NCI-H446 treated with DMSO at 0.1 percent for 48 hours (cell line): Measurements from ENCODE around the gene NOXO1.

Source experiments
- DNase-seq: peaks from one replicate; lab custom pipeline; 2025; lab: John Stamatoyannopoulos, UW

NOXO1 gene

DNA sequence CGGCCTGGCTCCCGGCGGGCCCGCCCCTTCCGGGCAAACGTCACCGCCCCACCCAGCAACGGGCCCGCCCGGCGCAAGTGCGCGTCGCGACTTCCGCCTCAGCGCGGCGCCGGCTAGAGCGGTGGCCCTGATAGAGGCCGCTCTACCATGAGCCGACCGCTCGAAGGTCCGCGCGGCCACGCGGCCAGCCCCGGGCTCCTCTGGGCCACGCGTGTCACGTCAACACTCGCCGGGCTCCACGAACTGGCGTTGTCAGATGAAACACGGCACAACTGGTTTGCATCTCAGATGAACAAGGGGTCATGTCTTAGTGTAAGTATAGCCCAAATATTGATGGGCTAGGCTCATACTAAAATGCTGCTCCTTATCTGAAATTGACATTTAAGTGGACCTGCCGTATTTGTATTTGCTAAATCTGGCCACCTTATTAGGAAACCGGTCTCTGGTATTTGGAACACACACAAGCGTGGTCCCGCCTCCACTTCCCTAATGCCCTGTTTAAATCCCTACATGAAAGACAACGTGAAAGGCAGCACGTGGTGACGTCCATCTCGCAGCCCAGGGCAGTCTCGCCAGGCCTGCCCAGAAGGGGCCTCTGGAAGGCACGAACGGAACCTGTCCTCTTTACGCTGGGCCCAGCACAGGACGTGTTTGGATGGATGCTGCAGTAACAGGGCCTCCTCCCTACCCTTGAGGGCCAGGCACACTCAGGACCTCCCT, 28.7 kb upstream of the NOXO1 start, which contains the start of gene ZNF598:
ZNF598 (minus strand) TSS at position 31 of the 720 bp plus-strand sequence.
- DNase-seq: peak; percentile 56

DNA sequence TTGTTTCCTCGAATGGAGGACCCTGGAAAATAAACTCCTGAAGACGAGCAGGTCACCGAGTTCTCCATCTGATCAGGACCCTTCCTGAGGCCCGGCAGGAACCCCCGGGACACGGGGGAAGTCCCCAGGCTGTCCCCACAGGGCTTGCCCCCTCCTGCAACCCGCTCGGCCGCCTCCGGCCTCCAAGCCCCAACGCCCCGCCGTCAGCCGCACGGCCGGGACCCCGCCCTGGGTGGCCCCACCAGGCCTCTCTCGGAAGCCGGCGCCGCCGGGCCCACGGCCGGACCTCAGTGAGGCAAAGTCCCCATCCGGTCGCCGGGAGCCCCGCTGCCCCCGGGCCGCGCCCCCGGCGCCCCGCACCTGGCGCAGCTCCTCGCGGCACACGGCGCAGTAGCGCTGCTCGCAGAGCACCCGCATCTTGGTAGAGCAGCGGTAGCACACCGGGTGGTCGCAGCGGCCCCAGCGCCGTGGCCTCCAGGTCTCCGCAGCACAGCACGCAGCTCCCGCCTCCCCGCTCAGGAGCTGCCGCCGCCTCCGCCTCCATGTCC, 28.0 kb upstream of the NOXO1 start:
- no peak for DNase-seq

- no peak for DNase-seq
Measured at GRCh38 chr16:2008631-2009163, 27.4 kb upstream of the NOXO1 start.

- DNase-seq: no peak
Measured at GRCh38 chr16:2008009-2008526, 26.8 kb upstream of the NOXO1 start.

- DNase-seq: no peak
Measured at GRCh38 chr16:2007081-2007836, 26.0 kb upstream of the NOXO1 start.

DNA sequence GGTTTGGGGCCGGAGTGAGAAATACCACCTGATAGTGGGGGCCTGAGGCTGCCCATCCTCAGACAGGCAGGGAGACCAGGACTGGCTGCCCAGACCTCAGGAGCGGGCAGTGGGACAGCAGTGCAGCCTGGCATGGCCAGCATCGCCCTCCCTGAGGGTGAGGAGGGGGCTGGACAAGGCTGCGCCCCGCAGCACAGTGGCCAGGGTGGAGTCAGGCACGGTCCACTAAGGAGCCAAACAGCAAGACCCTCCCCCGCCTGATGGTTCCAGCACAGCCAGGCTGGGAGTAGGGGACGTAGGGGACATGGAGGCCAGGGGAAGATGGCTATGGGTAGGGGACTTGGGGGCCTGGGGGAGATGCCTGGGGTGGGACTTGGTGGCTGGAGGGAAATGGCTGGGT, 25.0 kb upstream of the NOXO1 start:
- DNase-seq: no peak

DNA sequence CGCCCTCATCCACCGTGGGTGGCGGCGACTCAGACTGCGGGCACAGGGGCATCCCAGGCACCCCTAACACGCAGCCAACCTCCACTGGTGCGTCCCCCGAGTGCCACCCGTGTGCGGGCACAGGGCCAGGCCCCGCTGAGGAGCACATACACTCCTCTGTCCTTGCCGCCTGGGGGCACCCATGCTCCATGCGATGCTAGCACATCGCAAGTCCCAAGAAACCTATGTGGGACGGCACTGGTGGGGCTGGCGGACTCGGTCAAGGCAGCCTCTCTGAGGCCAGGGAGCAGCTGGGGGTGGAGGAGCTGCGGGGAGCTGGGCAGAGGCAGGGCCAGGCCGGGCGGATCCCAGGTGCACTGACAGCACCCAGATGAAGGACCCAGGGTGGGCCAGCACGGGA, 24.4 kb upstream of the NOXO1 start:
- DNase-seq: no peak

DNA sequence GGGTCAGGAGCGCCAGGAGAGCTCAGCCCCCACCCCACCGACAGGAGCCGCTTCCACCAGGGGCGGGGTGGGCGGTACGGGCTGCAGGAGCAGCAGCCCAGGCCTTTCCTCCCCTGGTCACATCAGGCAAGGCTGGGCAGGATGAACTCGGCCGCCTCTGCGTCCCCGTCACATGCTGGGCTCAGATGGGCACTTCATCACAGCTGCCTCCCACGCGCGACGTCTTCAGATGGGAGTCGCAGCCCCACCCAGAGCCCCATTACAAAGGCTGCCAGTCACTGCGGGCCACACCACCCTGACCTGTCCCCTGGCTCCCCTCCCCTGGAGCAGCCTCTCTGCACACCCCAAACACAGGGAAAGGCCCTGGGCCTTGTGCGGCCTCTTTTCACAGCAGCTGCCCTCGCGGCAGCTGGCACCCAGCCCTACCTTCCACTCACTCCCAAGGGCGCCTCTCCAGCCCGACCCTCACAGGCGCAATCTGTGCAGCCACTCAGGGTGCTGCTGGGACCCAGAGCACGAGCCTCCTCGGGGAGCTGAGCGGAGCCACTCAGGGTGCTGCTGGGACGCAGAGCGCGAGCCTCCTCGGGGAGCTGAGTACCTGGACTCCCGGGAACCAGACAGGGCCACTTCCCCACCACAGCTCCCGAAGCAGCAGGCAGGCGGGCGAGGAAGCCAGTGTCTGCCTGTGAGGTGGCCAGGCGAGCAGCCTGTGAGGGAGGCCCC, 23.7 kb upstream of the NOXO1 start:
- no peak for DNase-seq

DNA sequence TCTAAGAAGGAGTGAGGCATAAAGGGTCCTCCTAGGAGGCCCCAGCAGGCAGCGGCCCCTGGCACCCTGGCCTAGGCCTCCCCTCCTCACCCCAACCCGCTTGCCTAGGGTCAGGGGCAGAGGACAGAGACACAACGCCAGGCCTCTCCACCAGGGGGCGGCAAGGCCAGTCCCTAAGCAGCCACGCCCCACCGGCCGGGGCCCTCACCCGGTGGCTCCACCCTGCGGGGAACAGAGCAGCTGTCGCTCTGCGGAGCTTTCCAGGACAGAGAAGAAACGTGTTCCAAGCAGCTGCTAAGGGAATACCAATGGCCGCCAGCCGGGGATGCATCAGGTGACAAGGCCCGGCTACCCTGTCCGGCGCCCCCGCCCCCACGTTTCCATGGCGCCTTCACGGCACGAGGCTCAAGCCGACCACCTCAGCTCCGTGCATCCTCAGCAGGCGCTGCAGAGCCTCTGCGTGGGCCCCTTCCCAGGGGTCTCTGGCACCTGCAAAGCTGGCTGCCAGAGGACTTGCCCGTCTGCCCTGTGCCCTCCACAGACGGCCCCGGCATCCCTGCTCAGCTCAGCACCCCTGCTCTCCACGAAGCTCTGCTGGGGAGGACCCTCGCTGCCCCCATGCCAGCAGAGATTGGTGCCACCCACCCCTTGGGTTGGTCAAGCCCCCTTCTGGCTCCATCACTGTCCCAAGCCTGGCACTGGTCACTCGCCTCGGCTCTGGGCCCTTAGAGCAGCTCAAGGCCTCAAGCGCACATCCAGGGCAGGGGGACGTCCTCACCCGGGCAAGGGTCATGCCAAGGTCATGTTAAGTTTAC, 22.8 kb upstream of the NOXO1 start:
- DNase-seq: peak; percentile 81

DNA sequence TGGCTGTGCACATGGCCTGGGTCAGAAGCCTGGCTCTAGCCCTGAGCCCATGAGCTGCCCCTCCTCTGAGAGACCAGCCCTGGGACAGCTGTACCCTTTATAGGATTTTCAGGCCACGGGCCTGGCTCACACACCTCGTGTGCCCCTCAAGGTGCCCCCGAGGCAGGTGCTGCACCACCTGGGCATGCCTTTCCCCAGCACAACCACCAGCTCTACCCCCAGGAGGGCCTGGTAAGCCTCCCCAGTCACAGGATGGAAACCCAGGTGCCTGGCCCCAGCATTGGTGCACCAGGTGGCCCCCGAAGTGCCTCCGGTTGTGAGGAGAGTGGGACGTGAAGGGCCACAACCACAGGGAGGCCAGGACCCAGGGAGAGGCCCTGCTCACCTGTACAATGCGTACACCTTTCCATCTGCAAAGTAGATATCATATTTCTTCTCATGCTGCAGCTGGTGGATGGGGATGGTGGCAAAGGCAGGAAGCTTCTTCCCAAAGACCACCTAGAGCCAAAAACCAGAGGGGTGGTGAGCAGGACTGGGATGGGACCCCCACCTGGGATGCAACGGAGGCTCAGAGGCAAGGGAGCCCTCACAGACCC, 22.1 kb upstream of the NOXO1 start:
- DNase-seq: no peak

GRCh38 chr16:2002406-2003230, 21.3 kb upstream of the NOXO1 start:
- no peak for DNase-seq

DNA sequence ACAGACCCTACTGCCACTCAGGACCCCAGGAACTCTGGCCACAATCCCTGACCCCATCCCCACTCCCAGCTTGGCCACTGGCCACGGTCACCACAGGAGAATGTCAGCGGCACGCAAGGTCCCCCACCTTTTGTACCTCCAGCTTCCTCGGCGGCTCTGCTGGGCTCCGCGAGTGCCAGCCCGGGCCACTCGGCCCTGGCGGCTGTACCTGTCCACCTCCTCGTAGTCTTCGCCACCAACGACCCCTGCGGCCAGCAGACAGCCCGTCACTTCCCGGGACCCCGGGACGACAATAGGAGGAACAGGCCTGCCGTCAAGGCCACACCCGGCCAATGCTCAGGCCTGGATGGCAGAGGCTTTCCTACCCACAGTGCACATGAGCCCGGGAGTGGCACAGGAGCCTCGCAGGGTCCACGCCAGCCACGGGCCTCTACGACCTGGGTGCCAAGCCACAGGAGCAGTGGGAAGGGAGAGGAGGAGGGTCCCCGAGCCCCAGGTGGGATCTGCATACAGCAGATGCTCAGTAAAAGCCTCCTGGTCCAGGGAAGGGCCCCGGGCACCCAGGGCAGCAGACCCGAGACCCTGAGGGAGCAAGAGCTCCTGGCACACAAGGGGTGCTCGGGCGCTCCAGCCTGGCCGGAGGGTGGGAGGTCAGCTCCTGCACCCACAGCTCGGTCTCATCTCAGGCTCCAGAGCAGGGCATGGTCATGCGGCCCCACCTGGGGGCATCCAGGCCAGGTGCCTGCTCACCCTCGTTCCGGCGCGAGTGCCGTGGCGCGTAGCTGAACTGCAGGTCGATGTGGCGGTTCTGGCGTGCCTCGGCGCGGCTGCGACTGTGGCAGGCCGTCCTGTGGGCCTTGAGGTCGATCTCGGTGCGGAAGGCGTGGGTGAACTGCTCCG, 20.4 kb upstream of the NOXO1 start:
- DNase-seq: no peak

DNA sequence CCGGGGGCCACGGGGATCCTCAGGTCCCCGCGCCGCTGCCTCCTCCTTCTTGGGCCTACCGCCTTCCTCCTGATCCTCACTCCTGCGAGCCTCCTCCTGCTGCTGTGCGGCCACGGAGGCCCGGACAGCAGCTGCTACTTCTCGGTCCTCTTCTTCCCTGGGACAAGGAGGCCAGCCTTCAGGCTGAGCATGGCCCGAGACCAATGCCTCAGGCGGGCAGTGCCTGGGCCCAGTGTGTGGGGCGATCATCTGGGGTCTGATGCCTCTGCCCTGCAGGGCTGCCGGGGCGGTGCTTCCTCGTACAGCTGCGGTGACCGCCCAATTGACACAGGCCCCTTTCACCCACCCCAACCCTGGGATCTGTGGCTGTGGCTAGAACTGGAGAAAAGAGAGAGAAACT, 19.8 kb upstream of the NOXO1 start:
- no peak for DNase-seq

- no peak for DNase-seq
Measured at GRCh38 chr16:1999866-2000514, 18.7 kb upstream of the NOXO1 start.

GRCh38 chr16:1998852-1999801, 17.9 kb upstream of the NOXO1 start:
- DNase-seq: no peak

GRCh38 chr16:1998360-1998835, 17.1 kb upstream of the NOXO1 start:
- DNase-seq: no peak
